Prostate gland (tissue), 2 donors: ENCODE results near the gene HERC3.

Source experiments
- CTCF ChIP-seq, 4 experiments: fragments of 200-600 bp in 2 of 4; fragments of 450-650 bp in 2 of 4; sonication (generic) in 2 of 4; IDR thresholded peaks; 1 replicate in 3 of 4; 2 replicates in 1 of 4; pipeline ENCODE4 v1.5.1; 2016 to 2019; ENCODE audit warnings: antibody characterized with exemption in 4 of 4, mild to moderate bottlenecking in 2 of 4, moderate library complexity in 2 of 4
- POLR2A ChIP-seq: fragments of 450-650 bp; IDR thresholded peaks from one replicate; pipeline ENCODE4 v1.6.1; 2016; ENCODE audit warnings: antibody characterized with exemption, mild to moderate bottlenecking
- POLR2AphosphoS5 ChIP-seq: sonication (generic); formaldehyde crosslinking; IDR thresholded peaks from one replicate; pipeline ENCODE4 v1.6.1; 2017; ENCODE audit warnings: antibody characterized with exemption

DNA sequence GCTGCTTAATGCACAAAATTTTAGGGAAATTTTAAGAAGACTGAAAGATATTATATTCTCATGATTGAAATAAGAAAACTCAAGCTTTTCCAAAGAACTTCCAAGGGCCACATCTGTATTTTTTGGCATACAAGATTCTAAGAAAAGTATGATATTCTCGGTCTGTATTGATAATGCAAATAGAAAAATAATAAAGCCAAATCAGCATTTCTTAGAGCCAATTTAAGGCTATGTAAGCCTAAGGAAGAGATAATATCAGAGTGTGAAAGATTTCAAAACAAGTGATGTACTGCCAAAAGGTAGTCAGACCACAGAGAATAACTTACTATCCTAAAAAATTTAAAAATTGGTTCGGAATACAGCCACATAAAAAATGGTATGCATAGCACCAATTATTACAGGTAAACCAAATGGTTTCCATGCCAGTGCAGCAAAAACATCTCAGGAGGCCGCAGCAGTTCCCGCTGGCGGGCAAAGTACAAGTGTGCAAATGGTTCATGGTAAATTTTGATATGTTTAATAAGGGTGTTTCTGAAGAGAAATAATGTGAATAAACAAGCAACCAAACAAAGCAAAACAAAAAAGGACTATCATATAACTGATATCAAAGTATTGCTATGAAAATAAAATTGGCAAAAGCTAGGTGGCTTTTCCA is 140.6 kb downstream of the HERC3 start:
- TF ChIP-seq CTCF (IDR thresholded peaks at IDR 0.05) = no peak
- TF ChIP-seq POLR2AphosphoS5 = no peak
- no peak for TF ChIP-seq POLR2A
